WTC11 (cell line): ENCODE results near the gene KSR1. TPM values are rescaled to one million over a fixed set of nuclear protein-coding genes. Genes with fewer than 3 reads are reported as not detected.

Experiments used
- ATAC-seq: fragments of 200-7000 bp; cut with Tn5 transposase; 2 replicates; pipeline ENCODE4 v1.10.0; 2021; ENCODE audit warnings: mild to moderate bottlenecking, moderate library complexity
- CTCF ChIA-PET: fragments of 300-600 bp; sonication (Branson Sonifier 250); formaldehyde crosslinking; loops from one replicate; lab custom pipeline; 2021; ENCODE audit warnings: antibody characterized with exemption; lab: Charles Lee
- POLR2A ChIA-PET: fragments of 350-600 bp; sonication (Branson Sonifier 250); formaldehyde crosslinking; loops from one replicate; lab custom pipeline; 2021; ENCODE audit warnings: antibody characterized with exemption; lab: Charles Lee
- DNase-seq: peaks from one replicate; pipeline ENCODE4 v3.0.0; 2021; ENCODE audit warnings: low spot score
- H3K27ac Mint-ChIP-seq: 2 replicates; pipeline ENCODE4 v1.8.0; 2021; ENCODE audit warnings: mixed read lengths
- H3K27me3 Mint-ChIP-seq: 2 replicates; pipeline ENCODE4 v1.8.0; 2021; ENCODE audit warnings: low read depth, mild to moderate bottlenecking, moderate library complexity, mixed read lengths
- H3K36me3 Mint-ChIP-seq: 2 replicates; pipeline ENCODE4 v1.8.0; 2021; ENCODE audit warnings: mixed read lengths
- H3K4me1 Mint-ChIP-seq: 2 replicates; pipeline ENCODE4 v1.8.0; 2022; ENCODE audit warnings: mixed read lengths
- H3K4me3 Mint-ChIP-seq: 2 replicates; pipeline ENCODE4 v1.8.0; 2021; ENCODE audit warnings: mild to moderate bottlenecking, moderate library complexity, mixed read lengths
- H3K9me3 Mint-ChIP-seq: 2 replicates; pipeline ENCODE4 v1.8.0; 2021; ENCODE audit warnings: mixed read lengths
- ATF1 ChIP-seq: sonication (generic); formaldehyde crosslinking; IDR thresholded peaks from 2 replicates; pipeline ENCODE4 v1.8.1; 2023; ENCODE audit warnings: mild to moderate bottlenecking, moderate library complexity, missing genetic modification reagents
- ATF3 ChIP-seq: sonication (generic); formaldehyde crosslinking; conservative IDR thresholded peaks from 2 replicates; pipeline ENCODE4 v1.8.1; 2022; ENCODE audit warnings: mild to moderate bottlenecking, missing genetic modification reagents
- CBFB ChIP-seq: sonication (generic); formaldehyde crosslinking; IDR thresholded peaks from 2 replicates; pipeline ENCODE4 v1.8.1; 2022; ENCODE audit warnings: mild to moderate bottlenecking, low read depth, missing genetic modification reagents
- E2F4 ChIP-seq: sonication (generic); formaldehyde crosslinking; IDR thresholded peaks from 2 replicates; pipeline ENCODE4 v1.8.1; 2022; ENCODE audit warnings: low read depth, mild to moderate bottlenecking, moderate library complexity, missing genetic modification reagents, borderline replicate concordance
- FOXK1 ChIP-seq: sonication (generic); formaldehyde crosslinking; IDR thresholded peaks from 2 replicates; pipeline ENCODE4 v1.8.0; 2022; ENCODE audit warnings: mild to moderate bottlenecking, moderate library complexity, missing genetic modification reagents
- FOXP4 ChIP-seq: sonication (generic); formaldehyde crosslinking; IDR thresholded peaks from 2 replicates; pipeline ENCODE4 v1.8.0; 2022; ENCODE audit warnings: mild to moderate bottlenecking, missing genetic modification reagents
- GRHL2 ChIP-seq: fragments of 250-450 bp; sonication (Bioruptor Pico); IDR thresholded peaks from 2 replicates; pipeline ENCODE4 v1.8.0; 2022; ENCODE audit warnings: mild to moderate bottlenecking, moderate library complexity; ENCODE audit not compliant: insufficient replicate concordance, severe bottlenecking
- HMGA2 ChIP-seq: fragments of 250-450 bp; sonication (Bioruptor Pico); IDR thresholded peaks from 2 replicates; pipeline ENCODE4 v1.4.0; 2021; ENCODE audit warnings: mild to moderate bottlenecking, moderate library complexity
- IRF2 ChIP-seq: sonication (generic); formaldehyde crosslinking; IDR thresholded peaks from 2 replicates; pipeline ENCODE4 v1.8.0; 2022; ENCODE audit warnings: low read depth, missing genetic modification reagents, borderline replicate concordance
- JUN ChIP-seq: sonication (generic); formaldehyde crosslinking; IDR thresholded peaks from 2 replicates; pipeline ENCODE4 v1.8.0; 2023; ENCODE audit warnings: mild to moderate bottlenecking, missing genetic modification reagents
- OVOL2 ChIP-seq: fragments of 250-450 bp; sonication (Bioruptor Pico); IDR thresholded peaks from 2 replicates; pipeline ENCODE4 v1.9.0; 2021; ENCODE audit warnings: mild to moderate bottlenecking, borderline replicate concordance
- PRDM15 ChIP-seq: sonication (generic); formaldehyde crosslinking; IDR thresholded peaks from 2 replicates; pipeline ENCODE4 v1.8.0; 2022; ENCODE audit warnings: missing genetic modification reagents
- TEAD1 ChIP-seq: sonication (generic); formaldehyde crosslinking; IDR thresholded peaks from 2 replicates; pipeline ENCODE4 v1.8.0; 2022; ENCODE audit warnings: mild to moderate bottlenecking, missing genetic modification reagents
- TP53 ChIP-seq: sonication (generic); formaldehyde crosslinking; IDR thresholded peaks from 2 replicates; pipeline ENCODE4 v1.8.1; 2023; ENCODE audit warnings: mild to moderate bottlenecking, missing genetic modification reagents
- USF2 ChIP-seq: sonication (generic); formaldehyde crosslinking; IDR thresholded peaks from 2 replicates; pipeline ENCODE4 v1.8.1; 2023; ENCODE audit warnings: mild to moderate bottlenecking, missing genetic modification reagents, moderate library complexity
- ZNF138 ChIP-seq: sonication (generic); formaldehyde crosslinking; conservative IDR thresholded peaks from 2 replicates; pipeline ENCODE4 v1.8.1; 2022; ENCODE audit warnings: mild to moderate bottlenecking, moderate library complexity, missing genetic modification reagents
- ZNF317 ChIP-seq: sonication (generic); formaldehyde crosslinking; IDR thresholded peaks from 2 replicates; pipeline ENCODE4 v1.8.1; 2023; ENCODE audit warnings: low read depth, mild to moderate bottlenecking, moderate library complexity, missing genetic modification reagents, borderline replicate concordance
- ZNF425 ChIP-seq: fragments of 250-450 bp; sonication (Bioruptor Pico); conservative IDR thresholded peaks from 2 replicates; pipeline ENCODE4 v1.9.0; 2021; ENCODE audit warnings: mild to moderate bottlenecking
- total RNA-seq: library from RNA; stranded (reverse); gene quantifications from 3 replicates; pipeline ENCODE4 v1.2.3, GENCODE V29; 2021

The KSR1 gene
- total RNA-seq, 1 experiment from 2014 or later = 45.5 TPM

GRCh38 chr17:27553019-27553511, 96.8 kb downstream of the KSR1 start (continued):
- TF ChIP-seq HMGA2 (CRISPR knock-in tag) (no peak), JUN (CRISPR knock-in tag) (no peak)

- no peak for ATAC-seq
- Mint-ChIP-seq H3K9me3 (peaks cover 9% of the 10 kb centered on the region; the same call in 1 of the 2 replicates), H3K4me1 (peaks cover 14% of the 10 kb centered on the region), H3K27ac (no peak overlapping the region)
- ChIA-PET POLR2A (no interaction called here), CTCF (interaction anchor here (1.6 kb wide), 1 partner anchor 60 kb away, joined by 3 read pairs; no protein-coding TSS in a partner anchor)
- TF ChIP-seq E2F4 (CRISPR knock-in tag) (no peak), CBFB (CRISPR knock-in tag) (no peak), IRF2 (CRISPR knock-in tag) (no peak), FOXK1 (CRISPR knock-in tag) (no peak), TEAD1 (no peak), HMGA2 (CRISPR knock-in tag) (no peak), ATF1 (no peak), PRDM15 (CRISPR knock-in tag) (no peak), ZNF425 (no peak), ZNF138 (CRISPR knock-in tag) (no peak), USF2 (CRISPR knock-in tag) (no peak), ZNF317 (CRISPR knock-in tag) (no peak)
- TF ChIP-seq, all 79 proteins: peak for 0
- no peak overlapping the region for H3K4me3 Mint-ChIP-seq
- peaks cover 18% of the 10 kb centered on the region for H3K36me3 Mint-ChIP-seq
- no peaks in the 10 kb centered on the region for H3K27me3 Mint-ChIP-seq
- DNase-seq = no peak
These were observed 97.9 kb downstream of the KSR1 start for GRCh38 chr17:27554152-27554551.

GRCh38 chr17:27554911-27555310, 98.7 kb downstream of the KSR1 start:
- peaks cover 21% of the 10 kb centered on the region for H3K4me1 Mint-ChIP-seq
- H3K27ac Mint-ChIP-seq = no peak overlapping the region
- H3K36me3 Mint-ChIP-seq = peaks cover 20% of the 10 kb centered on the region
- no peaks in the 10 kb centered on the region for H3K27me3 Mint-ChIP-seq
- CTCF ChIA-PET = no interaction called here
- POLR2A ChIA-PET = no interaction called here
- ATAC-seq (no peak), DNase-seq (no peak)
- H3K4me3 Mint-ChIP-seq = no peak overlapping the region
- no peak for TF ChIP-seq ATF3
- TF ChIP-seq GRHL2 = no peak
- no peak for TF ChIP-seq FOXP4 (CRISPR knock-in tag)
- TF ChIP-seq OVOL2 (CRISPR knock-in tag) = no peak
- no peak for TF ChIP-seq TP53 (CRISPR knock-in tag)
- peaks cover 9% of the 10 kb centered on the region; the same call in 1 of the 2 replicates for H3K9me3 Mint-ChIP-seq
